HepG2 (cell line): ENCODE measurements around the gene SLC41A1. TPM values are rescaled to one million over a fixed set of nuclear protein-coding genes. Genes with fewer than 3 reads are reported as not detected.

Experiments used
- AFF4 ChIP-seq: sonication (generic); formaldehyde crosslinking; IDR thresholded peaks from 2 replicates; pipeline ENCODE4 v1.4.0; 2020; ENCODE audit warnings: missing genetic modification reagents
- CENPX ChIP-seq: sonication (generic); formaldehyde crosslinking; IDR thresholded peaks from 2 replicates; pipeline ENCODE4 v1.9.0; 2021; ENCODE audit warnings: mild to moderate bottlenecking, missing genetic modification reagents, moderate library complexity
- DR1 ChIP-seq: sonication (generic); formaldehyde crosslinking; IDR thresholded peaks from 2 replicates; pipeline ENCODE4 v1.8.0; 2021; ENCODE audit warnings: mild to moderate bottlenecking, missing genetic modification reagents, inconsistent platforms
- HDAC1 ChIP-seq: sonication (generic); formaldehyde crosslinking; IDR thresholded peaks from 2 replicates; pipeline ENCODE4 v1.5.1; 2020; ENCODE audit warnings: mild to moderate bottlenecking, missing genetic modification reagents
- MTA1 ChIP-seq: sonication (generic); formaldehyde crosslinking; IDR thresholded peaks from 2 replicates; pipeline ENCODE4 v1.4.0; 2020; ENCODE audit warnings: missing genetic modification reagents, mild to moderate bottlenecking, borderline replicate concordance
- NFE2 ChIP-seq: sonication (generic); formaldehyde crosslinking; IDR thresholded peaks from 2 replicates; pipeline ENCODE4 v1.4.0; 2020; ENCODE audit warnings: missing genetic modification reagents
- SCMH1 ChIP-seq: sonication (generic); formaldehyde crosslinking; IDR thresholded peaks from 2 replicates; pipeline ENCODE4 v1.9.0; 2021; ENCODE audit warnings: missing genetic modification reagents, mild to moderate bottlenecking, borderline replicate concordance
- SP140L ChIP-seq: sonication (generic); formaldehyde crosslinking; IDR thresholded peaks from 2 replicates; pipeline ENCODE4 v1.4.0; 2020; ENCODE audit warnings: missing genetic modification reagents, borderline replicate concordance
- SRF ChIP-seq: IDR thresholded peaks from 2 replicates; pipeline ENCODE4 v1.6.1; 2011; ENCODE audit warnings: mild to moderate bottlenecking, low read depth, low read length, moderate library complexity
- ZNF350 ChIP-seq: sonication (generic); formaldehyde crosslinking; IDR thresholded peaks from 2 replicates; pipeline ENCODE4 v1.4.0; 2020; ENCODE audit warnings: mild to moderate bottlenecking, low read depth, missing genetic modification reagents, borderline replicate concordance
- ZNF430 ChIP-seq: sonication (generic); formaldehyde crosslinking; IDR thresholded peaks from 2 replicates; pipeline ENCODE4 v1.9.0; 2021; ENCODE audit warnings: mild to moderate bottlenecking, missing genetic modification reagents
- ZNF816 ChIP-seq: sonication (generic); formaldehyde crosslinking; IDR thresholded peaks from 2 replicates; pipeline ENCODE4 v1.8.0; 2022; ENCODE audit warnings: missing genetic modification reagents, mild to moderate bottlenecking, borderline replicate concordance
- polyA plus RNA-seq, 8 experiments: library from polyadenylated mRNA; depleted of rRNA in 3 of 8; stranded (reverse) in 7 of 8; unstranded in 1 of 8; fragments of >200 nt; fragmentation: Illumina TruSeq in 4 of 8; extraction: Trizol in 4 of 8; gene quantifications; 2 replicates each; pipeline versions ENCODE4 v1.2.1 to v1.2.3, GENCODE V29; 2011 to 2016; ENCODE audit warnings: low read depth in 4 of 8, missing spikeins in 1 of 8, mixed read lengths in 1 of 8; ENCODE audit not compliant: insufficient read depth in 1 of 8
- total RNA-seq, 5 experiments: library from RNA; depleted of rRNA; stranded (reverse); fragments of >200 nt; fragmentation: Illumina TruSeq; extraction: Trizol; gene quantifications; 2 replicates each; pipeline ENCODE4 v1.2.3, GENCODE V29; 2016; ENCODE audit warnings: low read depth in 1 of 5
- TF ChIP-seq, protein P1 (sequence below): sonication (generic); formaldehyde crosslinking; IDR thresholded peaks from 2 replicates; pipeline ENCODE4 v1.8.1; 2023; ENCODE audit warnings: mild to moderate bottlenecking, missing genetic modification reagents, borderline replicate concordance
- TF ChIP-seq, protein P2 (sequence below): sonication (generic); formaldehyde crosslinking; IDR thresholded peaks from 2 replicates; pipeline ENCODE4 v1.4.0; 2020; ENCODE audit warnings: missing genetic modification reagents
- TF ChIP-seq, protein P3 (sequence below): sonication (generic); formaldehyde crosslinking; IDR thresholded peaks from 2 replicates; pipeline ENCODE4 v1.9.0; 2021; ENCODE audit warnings: missing genetic modification reagents, borderline replicate concordance

The SLC41A1 gene
- total and polyA plus RNA-seq, 2 of the 13 experiments (the other 11 are each of a cell fraction or from before 2014, with no cell fraction given): 2.2 to 4.6 TPM

- TF ChIP-seq SRF: no peak
- TF ChIP-seq, protein P1, sequence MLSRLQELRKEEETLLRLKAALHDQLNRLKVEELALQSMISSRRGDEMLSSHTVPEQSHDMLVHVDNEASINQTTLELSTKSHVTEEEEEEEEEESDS: no peak; the same call in 1 of the 2 replicates
- TF ChIP-seq AFF4 (CRISPR knock-in tag): no peak
- peak; percentile 66; the same call in 1 of the 2 replicates for TF ChIP-seq DR1 (CRISPR knock-in tag)
- TF ChIP-seq NFE2 (CRISPR knock-in tag): no peak
- TF ChIP-seq, protein P2, sequence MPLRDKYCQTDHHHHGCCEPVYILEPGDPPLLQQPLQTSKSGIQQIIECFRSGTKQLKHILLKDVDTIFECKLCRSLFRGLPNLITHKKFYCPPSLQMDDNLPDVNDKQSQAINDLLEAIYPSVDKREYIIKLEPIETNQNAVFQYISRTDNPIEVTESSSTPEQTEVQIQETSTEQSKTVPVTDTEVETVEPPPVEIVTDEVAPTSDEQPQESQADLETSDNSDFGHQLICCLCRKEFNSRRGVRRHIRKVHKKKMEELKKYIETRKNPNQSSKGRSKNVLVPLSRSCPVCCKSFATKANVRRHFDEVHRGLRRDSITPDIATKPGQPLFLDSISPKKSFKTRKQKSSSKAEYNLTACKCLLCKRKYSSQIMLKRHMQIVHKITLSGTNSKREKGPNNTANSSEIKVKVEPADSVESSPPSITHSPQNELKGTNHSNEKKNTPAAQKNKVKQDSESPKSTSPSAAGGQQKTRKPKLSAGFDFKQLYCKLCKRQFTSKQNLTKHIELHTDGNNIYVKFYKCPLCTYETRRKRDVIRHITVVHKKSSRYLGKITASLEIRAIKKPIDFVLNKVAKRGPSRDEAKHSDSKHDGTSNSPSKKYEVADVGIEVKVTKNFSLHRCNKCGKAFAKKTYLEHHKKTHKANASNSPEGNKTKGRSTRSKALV (CRISPR knock-in tag): no peak
- TF ChIP-seq ZNF816 (CRISPR knock-in tag): 0 out of 2 replicates have a peak, but pooled peaks have one; percentile 55
- peak; percentile 75; the same call in 1 of the 2 replicates for TF ChIP-seq ZNF430 (CRISPR knock-in tag)
- TF ChIP-seq SCMH1: no peak
- TF ChIP-seq SP140L: no peak
- TF ChIP-seq, protein P3, sequence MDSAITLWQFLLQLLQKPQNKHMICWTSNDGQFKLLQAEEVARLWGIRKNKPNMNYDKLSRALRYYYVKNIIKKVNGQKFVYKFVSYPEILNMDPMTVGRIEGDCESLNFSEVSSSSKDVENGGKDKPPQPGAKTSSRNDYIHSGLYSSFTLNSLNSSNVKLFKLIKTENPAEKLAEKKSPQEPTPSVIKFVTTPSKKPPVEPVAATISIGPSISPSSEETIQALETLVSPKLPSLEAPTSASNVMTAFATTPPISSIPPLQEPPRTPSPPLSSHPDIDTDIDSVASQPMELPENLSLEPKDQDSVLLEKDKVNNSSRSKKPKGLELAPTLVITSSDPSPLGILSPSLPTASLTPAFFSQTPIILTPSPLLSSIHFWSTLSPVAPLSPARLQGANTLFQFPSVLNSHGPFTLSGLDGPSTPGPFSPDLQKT: no peak
- TF ChIP-seq CENPX: no peak
- no peak for TF ChIP-seq MTA1 (CRISPR knock-in tag)
- peak; percentile 77; the same call in 1 of the 2 replicates for TF ChIP-seq ZNF350 (CRISPR knock-in tag)
- TF ChIP-seq HDAC1 (CRISPR knock-in tag): peak; percentile 77
Measured at GRCh38 chr1:205749234-205750137, 63.5 kb downstream of the SLC41A1 start (continued).
